GM18858 (cell line): ENCODE results near the gene BATF3.

ENCODE experiments used
- ATAC-seq: cut with Tn5 transposase; IDR thresholded peaks from one replicate; pipeline ENCODE4 v1.9.1; 2021; ENCODE audit not compliant: unreplicated experiment

The BATF3 gene

GRCh38 chr1:212710566-212710965 is 10.9 kb upstream of the BATF3 start:
- ATAC-seq = no peak

GRCh38 chr1:212703991-212704564 is 4.4 kb upstream of the BATF3 start:
- ATAC-seq = no peak

GRCh38 chr1:212702672-212703071 is 3.0 kb upstream of the BATF3 start:
- ATAC-seq = no peak

GRCh38 chr1:212701910-212702309 is 2.3 kb upstream of the BATF3 start:
- no peak for ATAC-seq

GRCh38 chr1:212700892-212701819 is 1.5 kb upstream of the BATF3 start:
- no peak for ATAC-seq

GRCh38 chr1:212700223-212700891 is 717 bp upstream of the BATF3 start:
- no peak for ATAC-seq

- peak; percentile 32 for ATAC-seq
Measured at GRCh38 chr1:212699104-212699624, 476 bp downstream of the BATF3 start.

GRCh38 chr1:212698467-212699103 is 1.1 kb downstream of the BATF3 start:
- no peak for ATAC-seq

GRCh38 chr1:212696721-212697331 is 2.8 kb downstream of the BATF3 start:
- ATAC-seq = no peak

GRCh38 chr1:212692774-212693644 is 6.6 kb downstream of the BATF3 start:
- no peak for ATAC-seq

- no peak for ATAC-seq
Measured at GRCh38 chr1:212691561-212692071, 8.0 kb downstream of the BATF3 start.

- ATAC-seq = no peak
Measured at GRCh38 chr1:212690816-212691403, 8.7 kb downstream of the BATF3 start.

GRCh38 chr1:212689758-212690529 is 9.7 kb downstream of the BATF3 start:
- ATAC-seq = no peak

GRCh38 chr1:212689196-212689725 is 10.4 kb downstream of the BATF3 start:
- no peak for ATAC-seq

GRCh38 chr1:212688341-212689047 is 11.1 kb downstream of the BATF3 start:
- ATAC-seq = no peak

- ATAC-seq = no peak
Measured at GRCh38 chr1:212687811-212688210, 11.8 kb downstream of the BATF3 start.

GRCh38 chr1:212686591-212686990 is 13.0 kb downstream of the BATF3 start:
- no peak for ATAC-seq

GRCh38 chr1:212686069-212686468 is 13.6 kb downstream of the BATF3 start:
- ATAC-seq = no peak
